ENCODE measurements around the gene CLTRN. TPM values are rescaled to one million over a fixed set of nuclear protein-coding genes. Genes with fewer than 3 reads are reported as not detected.

Gene CLTRN
- total RNA-seq, 1 experiment from 2014 or later: 1.8 TPM

DNA sequence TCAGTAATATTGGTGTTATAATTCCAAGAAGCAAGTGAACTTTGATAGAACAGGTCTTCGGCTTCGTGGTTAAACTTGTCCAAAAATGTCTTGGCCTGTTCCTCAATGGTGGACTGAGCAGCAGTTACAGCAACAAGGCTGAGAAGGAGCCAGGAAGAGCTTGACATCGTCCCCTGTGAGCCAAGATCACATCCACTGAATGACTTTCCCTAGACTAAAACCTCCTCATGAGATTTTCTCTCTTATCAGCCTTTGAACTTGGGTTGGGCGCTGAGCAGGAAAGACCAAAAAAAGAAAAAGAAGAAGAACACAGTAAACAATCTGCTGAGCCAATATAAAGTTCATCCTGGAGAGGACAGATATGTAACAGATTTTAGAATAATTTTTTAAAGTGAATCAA lies 63.9 kb downstream of the CLTRN start, which contains the start of gene ACE2:
ACE2 (minus strand) TSS at position 216 of the 400 bp plus-strand sequence; CDS start at position 167, 49 bp downstream.
- Mint-ChIP-seq H3K4me1 (peaks cover 0 to 2% of the 10 kb centered on the region in 2 experiments; a peak in 1 of 4 replicates), H3K4me3 (no peak within 1 kb of the TSS), H3K36me3 (ENCODE audit: insufficient read depth in 1 of 3, low read depth in 3 of 3) (no peaks in the 10 kb centered on the region), H3K27ac (no peak within 1 kb of the TSS), H3K27me3 (ENCODE audit: low read depth) (no peaks in the 10 kb centered on the region), H3K9me3 (no peaks in the 10 kb centered on the region)
- Histone ChIP-seq H3K27ac (ENCODE audit: insufficient read length, low read depth, low read length) (no peak within 1 kb of the TSS), H3K9ac (ENCODE audit: extremely low read depth, insufficient read length, low read length) (no peak within 1 kb of the TSS), H4K8ac (replicated peaks; ENCODE audit: insufficient read length, low read depth, low read length) (no peak within 1 kb of the TSS), H2BK12ac (ENCODE audit: insufficient read length, low read depth, low read length) (no peak within 1 kb of the TSS), H3K56ac (ENCODE audit: insufficient read length, low read depth, low read length) (no peak within 1 kb of the TSS), H3K18ac (ENCODE audit: insufficient read length, low read depth, low read length) (no peak within 1 kb of the TSS), H3K9me3 (ENCODE audit: control insufficient read depth, low read depth, low read length) (no peaks in the 10 kb centered on the region), H2BK20ac (ENCODE audit: low read depth, low read length, poor library complexity, severe bottlenecking) (no peak within 1 kb of the TSS), H3K23ac (ENCODE audit: insufficient read length, low read depth, low read length) (no peak within 1 kb of the TSS), H2BK5ac (ENCODE audit: insufficient read length, low read length) (no peak within 1 kb of the TSS), H4K5ac (ENCODE audit: insufficient read length, low read depth, low read length) (no peak within 1 kb of the TSS), H3K4me1 (ENCODE audit: insufficient read depth, low read length) (no peaks in the 10 kb centered on the region), H2BK15ac (ENCODE audit: low read depth, low read length) (no peak within 1 kb of the TSS), H2AFZ (ENCODE audit: low read length) (no peak within 1 kb of the TSS), H3K23me2 (ENCODE audit: insufficient read length, low read depth, low read length, poor library complexity, severe bottlenecking) (no peaks in the 10 kb centered on the region), H3K79me2 (ENCODE audit: insufficient read depth, low read length) (no peaks in the 10 kb centered on the region), H3K4me2 (ENCODE audit: insufficient read depth, insufficient read length, low read length) (no peak within 1 kb of the TSS), H3K27me3 (ENCODE audit: insufficient read depth, low read length) (no peaks in the 10 kb centered on the region), H2BK120ac (ENCODE audit: low read depth, low read length, poor library complexity, severe bottlenecking) (no peak within 1 kb of the TSS), H2AK5ac (ENCODE audit: insufficient read length, low read length) (no peak within 1 kb of the TSS), H3K14ac (ENCODE audit: insufficient read depth, low read length) (no peak within 1 kb of the TSS), H4K91ac (ENCODE audit: insufficient read length, low read depth, low read length) (no peak within 1 kb of the TSS), H4K20me1 (ENCODE audit: control insufficient read depth, insufficient read depth, insufficient read length) (no peaks in the 10 kb centered on the region), H3K79me1 (ENCODE audit: insufficient read depth, low read depth, low read length, poor library complexity, severe bottlenecking) (no peaks in the 10 kb centered on the region), H3K4ac (ENCODE audit: low read depth, low read length) (no peak within 1 kb of the TSS), H3T11ph (ENCODE audit: low read length) (no peak within 1 kb of the TSS)
- TF ChIP-seq, protein P1, sequence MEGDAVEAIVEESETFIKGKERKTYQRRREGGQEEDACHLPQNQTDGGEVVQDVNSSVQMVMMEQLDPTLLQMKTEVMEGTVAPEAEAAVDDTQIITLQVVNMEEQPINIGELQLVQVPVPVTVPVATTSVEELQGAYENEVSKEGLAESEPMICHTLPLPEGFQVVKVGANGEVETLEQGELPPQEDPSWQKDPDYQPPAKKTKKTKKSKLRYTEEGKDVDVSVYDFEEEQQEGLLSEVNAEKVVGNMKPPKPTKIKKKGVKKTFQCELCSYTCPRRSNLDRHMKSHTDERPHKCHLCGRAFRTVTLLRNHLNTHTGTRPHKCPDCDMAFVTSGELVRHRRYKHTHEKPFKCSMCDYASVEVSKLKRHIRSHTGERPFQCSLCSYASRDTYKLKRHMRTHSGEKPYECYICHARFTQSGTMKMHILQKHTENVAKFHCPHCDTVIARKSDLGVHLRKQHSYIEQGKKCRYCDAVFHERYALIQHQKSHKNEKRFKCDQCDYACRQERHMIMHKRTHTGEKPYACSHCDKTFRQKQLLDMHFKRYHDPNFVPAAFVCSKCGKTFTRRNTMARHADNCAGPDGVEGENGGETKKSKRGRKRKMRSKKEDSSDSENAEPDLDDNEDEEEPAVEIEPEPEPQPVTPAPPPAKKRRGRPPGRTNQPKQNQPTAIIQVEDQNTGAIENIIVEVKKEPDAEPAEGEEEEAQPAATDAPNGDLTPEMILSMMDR (conservative IDR thresholded peaks at IDR 0.05): no peak
- DNase-seq: no peak
- no CpG with 5 or more reads among the region's 4 CpGs for WGBS (ENCODE audit: extremely low coverage, insufficient read length, low lambda C conversion rate)

Data from H9 (cell line).